H4 (cell line): ENCODE results near the gene WAC. TPM values are rescaled to one million over a fixed set of nuclear protein-coding genes. Genes with fewer than 3 reads are reported as not detected.
"Not testable (repeated sequence)": the region's sequence is repeated elsewhere in the genome, so short reads cannot be mapped to it uniquely, and the experiment has no call there.

Experiments
- DNase-seq: peaks from one replicate; pipeline ENCODE4 v3.0.0-alpha.2; 2015; ENCODE audit warnings: low spot score
- total RNA-seq: library from RNA; depleted of rRNA; stranded (reverse); fragments of >200 nt; shearing (Covaris generic); gene quantifications from 2 replicates; pipeline ENCODE4 v1.2.3, GENCODE V29; 2014

Gene WAC
- total RNA-seq, 1 experiment from 2014 or later: 47.1 TPM

GRCh38 chr10:28612877-28613276 lies 80.0 kb downstream of the WAC start:
- DNase-seq: no peak

- no peak for DNase-seq
These were observed 83.6 kb downstream of the WAC start for GRCh38 chr10:28616514-28616913.

DNA sequence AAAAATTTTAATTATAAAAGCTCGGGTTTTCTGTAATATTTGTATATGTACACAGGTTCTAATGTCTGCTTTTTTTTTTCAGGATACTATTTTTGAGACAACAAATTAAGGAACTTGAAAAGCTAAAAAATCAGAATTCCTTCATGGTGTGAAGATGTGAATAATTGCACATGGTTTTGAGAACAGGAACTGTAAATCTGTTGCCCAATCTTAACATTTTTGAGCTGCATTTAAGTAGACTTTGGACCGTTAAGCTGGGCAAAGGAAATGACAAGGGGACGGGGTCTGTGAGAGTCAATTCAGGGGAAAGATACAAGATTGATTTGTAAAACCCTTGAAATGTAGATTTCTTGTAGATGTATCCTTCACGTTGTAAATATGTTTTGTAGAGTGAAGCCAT lies 86.5 kb downstream of the WAC start:
- no peak for DNase-seq

GRCh38 chr10:28620251-28620650 lies 87.3 kb downstream of the WAC start:
- DNase-seq: no peak

DNA sequence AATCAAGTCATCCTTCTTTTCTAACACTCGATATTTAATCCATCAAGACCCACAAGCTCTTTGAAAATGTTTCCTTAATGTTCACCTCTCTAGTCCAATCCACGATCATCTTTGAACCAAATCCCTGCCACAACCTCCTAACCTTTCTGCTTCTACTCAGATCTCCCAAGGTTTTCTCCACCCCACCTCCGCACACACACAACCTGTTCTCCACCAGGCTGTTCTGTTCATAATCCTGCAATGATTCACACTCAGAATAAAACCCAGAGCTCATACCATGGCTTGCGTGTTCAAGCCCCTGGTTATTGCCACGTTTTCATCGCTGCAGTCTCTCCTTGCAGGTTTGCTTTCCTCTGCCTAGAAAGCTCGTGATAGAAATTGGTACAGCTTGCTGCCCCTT lies 90.6 kb downstream of the WAC start:
- DNase-seq: no peak

DNA sequence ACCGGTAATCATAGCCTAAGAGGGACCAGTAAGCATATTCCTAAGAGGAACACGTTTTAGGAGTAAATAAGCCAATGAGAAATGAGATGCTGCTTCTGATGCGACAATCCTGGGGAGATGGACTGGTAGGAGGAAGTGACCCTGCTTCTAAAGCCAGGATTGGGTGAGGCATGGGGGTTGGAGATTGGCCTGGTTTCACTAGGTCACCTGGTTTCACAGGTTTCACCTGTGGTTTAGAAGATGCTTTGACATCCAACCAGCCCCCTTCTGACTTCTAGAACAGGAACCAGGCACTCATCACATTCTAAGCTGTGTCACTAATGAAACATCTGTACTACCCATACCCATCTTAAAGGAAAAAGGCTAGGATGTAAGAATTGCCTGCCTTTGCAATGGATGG lies 91.4 kb downstream of the WAC start:
- no peak for DNase-seq

GRCh38 chr10:28627102-28627501 lies 94.2 kb downstream of the WAC start:
- DNase-seq: no peak

GRCh38 chr10:28628184-28628893 lies 95.4 kb downstream of the WAC start:
- peak; percentile 74 for DNase-seq

GRCh38 chr10:28631896-28632583 lies 99.1 kb downstream of the WAC start:
- DNase-seq: peak; percentile 73

- DNase-seq: no peak
These were observed 99.6 kb downstream of the WAC start for GRCh38 chr10:28632584-28632945.

- peak; percentile 71 for DNase-seq
These were observed 100.8 kb downstream of the WAC start for GRCh38 chr10:28633750-28634149.

- no peak for DNase-seq
These were observed 104.4 kb downstream of the WAC start for GRCh38 chr10:28637346-28637745.

GRCh38 chr10:28638392-28638791 lies 105.5 kb downstream of the WAC start:
- no peak for DNase-seq

DNA sequence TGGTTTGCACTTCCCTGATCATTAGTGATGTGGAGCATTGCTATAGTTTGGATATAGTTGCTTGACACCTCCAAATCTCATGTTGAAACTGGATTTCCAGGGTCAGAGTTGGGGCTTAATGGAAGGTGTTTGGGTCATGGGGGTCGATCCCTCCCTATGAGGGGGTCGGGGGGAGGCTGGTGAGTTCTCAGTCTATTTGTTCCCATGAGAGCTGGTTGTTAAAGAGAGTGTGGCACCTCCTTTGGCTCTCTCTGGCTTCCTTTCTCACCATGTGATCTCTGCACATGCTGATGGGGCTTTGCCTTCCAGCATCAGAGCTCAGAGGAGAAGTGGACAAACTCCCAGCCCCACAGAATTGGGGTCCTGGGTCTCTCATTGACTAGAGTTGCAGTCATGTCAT lies 107.6 kb downstream of the WAC start:
- DNase-seq: no peak

DNA sequence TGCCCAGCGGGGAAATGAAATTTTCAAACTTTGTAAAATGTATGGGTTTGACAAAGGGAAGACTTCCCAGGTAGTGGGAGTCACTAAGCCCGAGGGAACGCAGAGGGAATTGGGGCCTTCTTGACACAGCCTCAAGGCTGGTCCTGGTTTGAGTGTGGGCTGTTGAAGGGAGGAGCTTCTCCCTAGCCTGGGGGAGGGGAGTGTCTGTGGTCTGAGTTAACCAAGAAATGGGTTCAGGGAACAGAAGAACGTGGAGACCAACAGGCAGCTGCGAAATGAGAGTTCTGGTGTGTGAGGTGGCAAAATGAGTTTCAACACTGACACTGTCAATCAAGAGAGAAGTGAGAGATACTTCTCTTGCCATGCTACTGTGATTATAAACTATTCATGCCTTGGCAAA lies 111.7 kb downstream of the WAC start:
- DNase-seq: no peak

DNA sequence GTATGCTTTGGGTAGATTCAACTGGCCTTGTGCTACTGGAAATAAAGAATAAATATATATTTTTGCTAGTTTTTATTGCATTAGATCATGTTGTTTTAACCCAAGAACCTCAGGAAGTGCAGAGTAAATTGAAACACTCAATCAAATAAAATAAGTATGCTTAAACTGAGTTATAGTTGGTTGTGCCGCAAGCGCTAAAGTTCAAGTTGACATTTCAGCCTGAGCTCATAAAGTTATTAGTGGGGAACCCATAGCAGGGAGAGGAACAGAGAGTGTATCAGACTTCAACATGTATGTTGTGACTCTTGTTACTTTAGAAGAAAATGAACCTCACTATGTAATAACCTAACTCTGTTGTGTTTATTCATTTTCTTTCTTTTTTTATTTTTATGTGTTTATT lies 119.2 kb downstream of the WAC start:
- DNase-seq: no peak

GRCh38 chr10:28652703-28653102 lies 119.8 kb downstream of the WAC start:
- no peak for DNase-seq

- not testable (repeated sequence) for DNase-seq
These were observed 125.9 kb downstream of the WAC start for GRCh38 chr10:28658824-28659223.

GRCh38 chr10:28661035-28661434 lies 128.1 kb downstream of the WAC start:
- peak; percentile 12 for DNase-seq

- peak; percentile 75 for DNase-seq
These were observed 130.9 kb downstream of the WAC start for GRCh38 chr10:28663576-28664368.

GRCh38 chr10:28664369-28664740 lies 131.4 kb downstream of the WAC start:
- no peak for DNase-seq

DNA sequence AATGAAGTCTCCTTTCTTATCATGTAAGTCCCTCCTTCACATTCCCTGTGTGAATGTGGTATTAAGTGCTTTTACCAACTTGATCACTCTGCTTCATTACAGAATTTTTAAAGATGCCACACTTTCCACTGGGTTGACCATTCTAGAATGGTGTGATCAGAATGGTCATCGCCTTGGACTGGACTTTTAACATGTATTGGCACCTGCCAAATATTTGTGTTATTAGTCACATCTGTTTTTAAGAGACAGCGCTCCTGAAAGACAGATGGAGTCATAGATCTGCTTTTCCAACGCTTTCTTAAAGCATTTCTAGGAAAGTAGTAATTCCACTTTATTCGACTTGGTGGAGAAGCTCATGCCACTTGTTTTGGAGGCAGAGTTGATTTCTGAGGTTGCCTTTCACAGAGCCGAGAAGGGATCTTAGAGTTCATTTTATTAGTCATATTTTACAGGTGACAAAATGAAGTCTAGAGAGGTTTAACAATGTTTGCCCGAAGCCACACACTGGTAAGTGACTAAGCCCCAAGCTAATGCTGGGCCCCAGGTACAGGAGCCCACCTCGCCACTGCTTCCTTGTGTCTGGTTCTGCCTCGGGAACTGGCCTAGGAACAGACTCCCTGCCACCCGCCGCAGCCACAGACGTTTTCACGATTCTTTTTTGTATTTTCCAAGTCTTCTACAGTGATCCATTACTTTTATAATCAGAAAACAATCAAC lies 134.0 kb downstream of the WAC start:
- DNase-seq: no peak
